Activated naive CD8-positive, alpha-beta T cell treated with anti-CD3 and anti-CD28 coated beads, Interleukin-2, amount 10 ng/mL, durations not matched to agents 7 days and 5 days (primary cell): Measurements from ENCODE around the gene ALKBH6. TPM values are rescaled to one million over a fixed set of nuclear protein-coding genes. Genes with fewer than 3 reads are reported as not detected.

Experiments used
- ATAC-seq: fragments of 150-1000 bp; cut with Tn5 transposase; one replicate; pipeline ENCODE4 v1.10.0; 2021; ENCODE audit warnings: low read depth, moderate library complexity
- POLR2A ChIA-PET: fragments of 350-600 bp; sonication (Branson Sonifier 250); formaldehyde crosslinking; loops from one replicate; lab custom pipeline; 2021; ENCODE audit warnings: antibody characterized with exemption; lab: Charles Lee
- DNase-seq: peaks from one replicate; pipeline ENCODE4 v3.0.0; 2021
- H3K27ac Mint-ChIP-seq: one replicate; pipeline ENCODE4 v1.8.0; 2022; ENCODE audit warnings: mild to moderate bottlenecking, mixed read lengths
- H3K27me3 Mint-ChIP-seq: one replicate; pipeline ENCODE4 v1.8.0; 2022; ENCODE audit warnings: mild to moderate bottlenecking, moderate library complexity, mixed read lengths
- H3K36me3 Mint-ChIP-seq: one replicate; pipeline ENCODE4 v1.8.0; 2021; ENCODE audit warnings: mild to moderate bottlenecking, mixed read lengths
- H3K4me1 Mint-ChIP-seq: one replicate; pipeline ENCODE4 v1.8.0; 2021; ENCODE audit warnings: mixed read lengths
- H3K4me3 Mint-ChIP-seq: one replicate; pipeline ENCODE4 v1.8.0; 2022; ENCODE audit warnings: mild to moderate bottlenecking, moderate library complexity, mixed read lengths
- H3K9me3 Mint-ChIP-seq: one replicate; pipeline ENCODE4 v1.8.0; 2021; ENCODE audit warnings: mixed read lengths
- total RNA-seq, 2 experiments: library from RNA; stranded (reverse); gene quantifications; one replicate each; pipeline ENCODE4 v1.2.3, GENCODE V29; 2021

The ALKBH6 gene
- total RNA-seq, 2 experiments from 2014 or later = 56.4 to 61.1 TPM

DNA sequence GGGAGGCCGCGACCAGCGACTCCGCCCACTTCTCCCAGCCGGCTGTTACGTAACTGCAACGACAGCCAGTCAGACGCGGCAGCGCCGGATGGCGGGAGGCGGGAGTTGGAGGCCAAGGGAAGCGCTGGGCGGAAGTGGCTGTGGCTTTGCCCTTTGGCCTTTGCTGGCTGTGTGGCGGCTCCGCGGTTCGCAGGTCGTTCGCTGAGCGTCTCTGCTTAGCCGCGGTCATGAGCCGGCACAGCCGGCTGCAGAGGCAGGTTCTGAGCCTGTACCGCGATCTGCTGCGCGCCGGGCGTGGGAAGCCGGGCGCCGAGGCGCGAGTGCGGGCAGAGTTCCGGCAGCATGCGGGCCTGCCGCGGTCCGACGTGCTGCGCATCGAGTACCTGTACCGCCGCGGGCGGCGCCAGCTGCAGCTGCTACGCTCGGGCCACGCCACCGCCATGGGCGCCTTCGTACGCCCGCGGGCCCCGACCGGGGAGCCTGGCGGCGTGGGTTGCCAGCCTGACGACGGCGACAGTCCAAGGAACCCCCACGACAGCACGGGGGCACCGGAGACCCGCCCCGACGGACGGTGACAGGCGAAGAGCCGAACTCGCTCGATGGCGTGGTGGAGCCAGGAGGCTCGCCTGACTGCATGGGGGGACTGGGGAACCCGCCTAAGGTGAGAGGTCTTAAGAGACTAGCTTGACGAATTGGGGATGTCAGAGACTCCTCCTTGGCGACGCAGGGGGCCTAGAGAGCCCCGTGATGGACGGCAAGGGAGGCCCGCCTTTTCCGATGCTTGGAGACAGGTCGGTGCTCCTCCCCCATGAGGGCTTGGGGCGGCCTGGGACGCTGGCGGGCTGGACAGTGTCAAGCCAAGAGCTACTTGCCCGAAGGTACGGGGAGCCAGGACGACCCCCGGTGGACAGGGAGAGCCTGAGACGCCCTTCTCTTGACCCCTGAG is 18.7 kb downstream of the ALKBH6 start, which contains the start of gene SDHAF1:
Gene SDHAF1, plus strand, starts transcription at position 141 of the 946 bp plus-strand sequence. Its CDS starts 87 bp downstream, at position 228.
- Mint-ChIP-seq H3K27me3 (no peaks in the 10 kb centered on the region), H3K36me3 (peaks cover 12% of the 10 kb centered on the region), H3K4me1 (peaks cover 24% of the 10 kb centered on the region), H3K9me3 (no peaks in the 10 kb centered on the region), H3K4me3 (peak within 1 kb of the TSS; percentile 94), H3K27ac (peak within 1 kb of the TSS; percentile 95)
- peak; percentile 84 for ATAC-seq
- POLR2A ChIA-PET = interaction anchor here (0.5 to 3.2 kb wide), 7 partner anchors 14 to 135 kb away, joined by 3 to 15 read pairs (median 4); partner anchors contain the start of genes ALKBH6, POLR2I, SYNE4 and THAP8
- DNase-seq = peak; percentile 92

- Mint-ChIP-seq H3K4me1 (peaks cover 20% of the 10 kb centered on the region), H3K9me3 (no peaks in the 10 kb centered on the region), H3K27me3 (peaks cover 2% of the 10 kb centered on the region), H3K27ac (peak overlapping the region; percentile 12), H3K4me3 (peak overlapping the region; percentile 72), H3K36me3 (peaks cover 10% of the 10 kb centered on the region)
- POLR2A ChIA-PET = interaction anchor here (1.1 to 3.2 kb wide), 3 partner anchors 20 to 60 kb away, joined by 5 to 15 read pairs (median 6); partner anchors contain the start of genes ALKBH6, THAP8 and WDR62
- DNase-seq = peak; percentile 48
- no peak for ATAC-seq
Observed at GRCh38 chr19:35993923-35994598, 20.0 kb downstream of the ALKBH6 start.

DNA sequence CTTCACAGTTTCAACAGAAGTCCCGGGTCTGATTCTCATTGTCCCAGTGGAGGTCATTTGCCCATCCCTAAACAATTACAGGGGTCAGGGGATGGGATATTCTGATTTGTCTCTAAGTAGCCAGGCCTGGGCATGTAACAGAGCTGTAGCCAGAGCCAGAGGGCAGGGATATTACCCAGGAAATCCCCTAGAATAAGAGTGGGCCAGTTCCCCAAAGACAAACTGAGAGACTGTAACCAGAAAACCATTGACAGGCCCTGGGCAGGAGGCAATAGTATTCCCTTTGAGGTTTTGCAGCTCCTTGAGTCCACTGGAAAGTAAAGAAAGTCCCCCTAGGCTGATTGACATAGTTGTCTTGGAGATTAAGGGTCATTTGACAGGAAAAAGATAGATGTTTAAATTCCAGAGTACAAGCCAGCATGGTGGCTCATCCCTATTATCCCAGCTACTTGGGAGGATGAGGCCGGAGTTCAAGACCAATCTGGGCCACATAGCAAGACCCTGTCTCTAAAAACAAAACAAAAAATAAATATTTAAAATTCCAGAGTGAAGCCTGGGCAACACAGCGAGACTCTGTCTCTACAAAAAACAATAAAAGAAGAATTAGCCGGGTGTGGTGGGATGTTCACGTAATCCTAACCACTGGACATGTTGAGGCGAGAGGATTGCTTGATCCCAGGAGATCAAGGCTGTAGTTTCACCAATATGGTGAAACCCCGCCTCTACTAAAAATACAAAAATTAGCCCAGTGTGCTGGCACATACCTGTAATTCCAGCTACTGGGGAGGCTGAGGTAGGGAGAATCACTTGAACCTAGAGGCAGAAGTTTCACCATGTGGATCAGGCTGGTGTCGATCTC is 20.9 kb downstream of the ALKBH6 start:
- H3K4me3 Mint-ChIP-seq = no peak overlapping the region
- H3K4me1 Mint-ChIP-seq = peaks cover 20% of the 10 kb centered on the region
- H3K9me3 Mint-ChIP-seq = no peaks in the 10 kb centered on the region
- no peak for DNase-seq
- H3K27ac Mint-ChIP-seq = no peak overlapping the region
- H3K27me3 Mint-ChIP-seq = peaks cover 10% of the 10 kb centered on the region
- H3K36me3 Mint-ChIP-seq = peaks cover 10% of the 10 kb centered on the region
- POLR2A ChIA-PET = interaction anchor here (1.3 to 3.2 kb wide), 2 partner anchors 21 to 61 kb away, joined by 5 to 15 read pairs; partner anchors contain the start of genes ALKBH6, THAP8 and WDR62
- no peak for ATAC-seq

- Mint-ChIP-seq H3K36me3 (peaks cover 5% of the 10 kb centered on the region), H3K27me3 (peaks cover 20% of the 10 kb centered on the region), H3K4me3 (no peak overlapping the region), H3K9me3 (no peaks in the 10 kb centered on the region), H3K27ac (no peak overlapping the region), H3K4me1 (peaks cover 16% of the 10 kb centered on the region)
- ATAC-seq = no peak
- POLR2A ChIA-PET = interaction anchor here (0.6 kb wide), 1 partner anchor 43 kb away, joined by 3 read pairs; no protein-coding TSS in a partner anchor
- DNase-seq = no peak
Observed at GRCh38 chr19:35991731-35992450, 22.1 kb downstream of the ALKBH6 start.

DNA sequence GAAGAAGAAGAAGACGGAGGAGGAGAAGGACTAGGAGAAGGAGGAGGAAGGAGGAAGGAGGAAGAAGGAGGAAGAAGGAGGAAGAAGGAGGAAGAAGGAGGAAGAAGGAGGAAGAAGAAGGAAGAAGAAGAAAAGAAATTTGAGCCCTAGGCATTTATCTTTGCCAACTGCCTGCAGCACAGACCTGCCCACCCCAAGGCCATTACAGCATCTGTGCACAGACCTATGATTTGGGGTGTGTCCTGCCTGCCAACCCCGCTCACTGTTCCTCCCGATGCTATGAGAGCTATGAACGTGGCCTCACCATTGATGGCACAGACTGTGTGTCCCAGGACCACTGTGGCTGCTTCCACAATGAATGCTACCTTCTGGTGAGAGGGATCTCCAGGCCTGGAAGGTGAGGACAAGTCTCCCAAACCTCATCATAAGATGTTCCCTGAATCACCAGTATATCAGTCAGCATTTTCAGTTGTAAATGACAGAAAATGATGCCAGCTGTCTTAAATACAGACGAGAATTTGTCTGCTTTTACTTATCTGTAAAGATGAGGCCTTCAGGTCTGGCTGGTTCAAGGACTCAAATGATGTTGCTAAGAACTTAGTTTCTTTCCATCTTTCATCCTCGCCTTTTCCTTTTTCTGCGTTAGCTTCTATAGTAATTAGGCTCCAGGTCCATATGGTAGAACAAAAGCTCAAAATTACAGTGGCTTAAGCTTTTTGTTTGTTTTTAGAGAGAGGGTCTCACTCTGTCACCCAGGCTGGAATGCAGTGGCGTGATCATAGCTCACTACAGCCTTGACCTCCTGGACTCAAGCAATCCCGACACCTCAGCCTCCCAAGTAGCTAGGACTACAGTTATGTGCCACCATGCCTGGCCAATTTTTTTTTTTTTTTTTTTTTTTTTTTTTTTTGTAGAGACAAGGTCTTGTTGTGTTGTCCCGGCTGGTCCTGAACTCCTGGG is 23.0 kb downstream of the ALKBH6 start:
- peaks cover 2% of the 10 kb centered on the region for H3K36me3 Mint-ChIP-seq
- H3K27me3 Mint-ChIP-seq = peaks cover 27% of the 10 kb centered on the region
- ATAC-seq (no peak), DNase-seq (no peak)
- H3K9me3 Mint-ChIP-seq = no peaks in the 10 kb centered on the region
- H3K4me3 Mint-ChIP-seq = no peak overlapping the region
- no peak overlapping the region for H3K27ac Mint-ChIP-seq
- POLR2A ChIA-PET = interaction anchor here (0.6 kb wide), 1 partner anchor 42 kb away, joined by 3 read pairs; no protein-coding TSS in a partner anchor
- H3K4me1 Mint-ChIP-seq = peaks cover 10% of the 10 kb centered on the region

DNA sequence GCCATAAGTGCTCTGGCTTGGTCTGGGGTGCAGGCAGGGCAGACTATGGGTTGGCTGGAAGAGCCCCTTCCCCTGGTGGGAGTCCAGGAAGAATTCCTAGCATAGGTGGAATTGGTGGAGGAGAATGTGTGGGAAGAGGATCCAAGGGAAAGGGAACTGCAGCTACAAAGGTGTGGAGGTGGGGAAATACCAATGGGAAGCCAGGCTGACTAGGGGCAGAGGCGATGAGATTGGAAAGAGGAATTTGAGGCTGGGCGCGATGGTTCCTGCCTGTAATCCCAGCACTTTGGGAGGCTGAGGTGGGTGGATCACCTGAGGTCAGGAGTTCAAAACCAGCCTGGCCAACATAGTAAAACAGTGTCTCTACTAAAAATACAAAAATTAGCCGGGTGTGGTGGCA is 23.9 kb downstream of the ALKBH6 start:
- H3K9me3 Mint-ChIP-seq = no peaks in the 10 kb centered on the region
- H3K27me3 Mint-ChIP-seq = peaks cover 35% of the 10 kb centered on the region
- no peak overlapping the region for H3K4me3 Mint-ChIP-seq
- ATAC-seq (no peak), DNase-seq (no peak)
- H3K36me3 Mint-ChIP-seq = peaks cover 2% of the 10 kb centered on the region
- POLR2A ChIA-PET = no interaction called here
- H3K4me1 Mint-ChIP-seq = peaks cover 5% of the 10 kb centered on the region
- no peak overlapping the region for H3K27ac Mint-ChIP-seq

DNA sequence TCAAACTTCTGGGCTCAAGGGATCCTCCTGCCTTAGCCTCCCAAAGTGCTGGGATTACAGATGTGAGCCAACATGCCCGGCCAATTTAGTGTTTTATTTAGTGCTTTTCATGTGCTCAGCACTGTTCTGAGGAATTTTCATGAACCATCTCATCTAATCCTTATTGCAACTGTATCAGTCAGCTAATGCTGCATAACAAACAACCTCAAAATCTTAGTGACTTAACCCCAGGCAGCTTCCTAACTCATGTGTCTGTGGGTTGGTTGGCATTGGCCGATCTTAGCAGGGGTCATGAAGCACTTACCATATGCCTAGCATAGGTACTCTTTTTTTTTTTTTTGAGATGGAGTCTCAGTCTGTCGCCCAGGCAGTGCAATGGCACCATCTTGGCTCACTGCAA is 25.2 kb downstream of the ALKBH6 start:
- Mint-ChIP-seq H3K4me1 (peaks cover 3% of the 10 kb centered on the region), H3K27me3 (peaks cover 41% of the 10 kb centered on the region), H3K36me3 (no peaks in the 10 kb centered on the region), H3K27ac (no peak overlapping the region), H3K9me3 (no peaks in the 10 kb centered on the region), H3K4me3 (no peak overlapping the region)
- ATAC-seq = no peak
- DNase-seq = no peak
- POLR2A ChIA-PET = interaction anchor here (0.6 kb wide), 1 partner anchor 30 kb away, joined by 4 read pairs; no protein-coding TSS in a partner anchor

GRCh38 chr19:35987571-35987896 is 26.5 kb downstream of the ALKBH6 start:
- no peak overlapping the region for H3K4me3 Mint-ChIP-seq
- ATAC-seq = no peak
- peaks cover 41% of the 10 kb centered on the region for H3K27me3 Mint-ChIP-seq
- no peak for DNase-seq
- POLR2A ChIA-PET = no interaction called here
- no peaks in the 10 kb centered on the region for H3K36me3 Mint-ChIP-seq
- H3K27ac Mint-ChIP-seq = no peak overlapping the region
- H3K4me1 Mint-ChIP-seq = peaks cover 3% of the 10 kb centered on the region
- H3K9me3 Mint-ChIP-seq = no peaks in the 10 kb centered on the region

DNA sequence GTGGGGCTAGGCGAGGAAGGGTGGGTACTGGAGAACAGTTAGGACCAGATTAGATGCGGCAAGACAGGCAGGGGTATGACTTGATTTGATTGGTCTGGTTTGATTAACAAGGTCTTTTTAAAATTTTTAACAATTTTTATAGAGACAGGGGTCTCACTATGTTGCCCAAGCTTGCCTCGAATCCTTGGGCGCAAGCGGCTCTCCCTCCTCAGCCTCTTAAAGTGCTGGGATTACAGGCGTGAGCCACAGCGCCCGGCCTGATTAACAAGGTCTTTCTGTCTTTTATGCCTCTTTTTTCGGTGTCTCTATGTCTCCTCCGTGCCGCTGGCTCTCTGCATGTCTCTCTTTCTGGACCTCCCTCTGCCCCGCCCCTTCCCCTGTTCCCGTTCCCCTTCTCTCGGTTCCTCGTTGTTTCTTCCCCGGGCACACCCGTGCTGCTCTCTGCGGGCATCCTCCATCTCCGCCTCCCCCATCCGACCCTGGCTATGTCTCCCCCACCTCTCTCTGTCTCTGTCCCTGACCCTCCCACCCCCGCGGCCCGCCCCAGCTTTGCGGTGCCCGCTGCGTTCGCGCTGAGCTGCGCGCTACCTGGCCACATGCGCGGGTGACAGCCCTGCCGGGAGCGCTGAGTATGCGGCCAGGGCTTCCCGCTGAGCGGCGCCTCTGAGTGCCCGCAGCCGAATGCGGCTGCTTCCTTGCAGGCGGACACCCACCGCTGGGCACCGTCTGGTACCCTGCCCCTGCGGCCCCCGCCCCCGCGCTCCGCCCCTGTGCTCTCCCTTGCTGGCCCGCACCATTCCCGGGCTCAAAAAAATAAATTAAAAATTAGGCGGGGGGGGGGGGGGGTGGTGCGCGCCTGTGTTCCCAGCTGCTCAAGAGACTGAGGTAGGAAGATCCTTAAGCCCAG is 27.1 kb downstream of the ALKBH6 start:
- H3K9me3 Mint-ChIP-seq = no peaks in the 10 kb centered on the region
- peak overlapping the region; percentile 78 for H3K4me3 Mint-ChIP-seq
- DNase-seq (no peak), ATAC-seq (peak; percentile 58)
- H3K4me1 Mint-ChIP-seq = peaks cover 3% of the 10 kb centered on the region
- H3K27me3 Mint-ChIP-seq = peaks cover 45% of the 10 kb centered on the region
- H3K27ac Mint-ChIP-seq = no peak overlapping the region
- POLR2A ChIA-PET = no interaction called here
- H3K36me3 Mint-ChIP-seq = no peaks in the 10 kb centered on the region

DNA sequence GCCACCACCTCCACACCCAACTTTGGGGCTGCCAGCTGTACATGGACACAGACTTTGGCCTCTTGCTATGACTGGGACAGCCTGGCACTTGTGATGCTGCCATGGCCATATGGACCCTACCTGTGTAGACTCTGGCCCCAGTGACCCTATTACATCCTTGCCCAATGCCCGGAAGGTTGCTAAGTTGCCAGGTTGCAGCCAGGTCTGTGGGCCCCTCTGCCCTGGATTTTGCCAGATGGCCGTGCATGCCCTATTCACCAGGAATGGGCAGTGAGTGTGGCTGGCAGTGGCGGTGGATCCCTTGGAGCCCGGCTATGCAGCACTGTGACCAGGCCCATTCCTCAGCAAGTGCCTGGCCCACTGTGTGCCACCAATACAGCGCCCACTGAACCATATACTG is 27.9 kb downstream of the ALKBH6 start:
- Mint-ChIP-seq H3K9me3 (no peaks in the 10 kb centered on the region), H3K36me3 (no peaks in the 10 kb centered on the region), H3K4me3 (no peak overlapping the region), H3K4me1 (peaks cover 3% of the 10 kb centered on the region), H3K27ac (no peak overlapping the region), H3K27me3 (peaks cover 45% of the 10 kb centered on the region)
- DNase-seq (no peak), ATAC-seq (no peak)
- POLR2A ChIA-PET = no interaction called here

GRCh38 chr19:35983177-35983576 is 30.8 kb downstream of the ALKBH6 start:
- POLR2A ChIA-PET = no interaction called here

More at GRCh38 chr19:35983177-35983576, 30.8 kb downstream of the ALKBH6 start:
- no peak for ATAC-seq
- H3K27me3 Mint-ChIP-seq = peaks cover 35% of the 10 kb centered on the region
- no peaks in the 10 kb centered on the region for H3K9me3 Mint-ChIP-seq
- DNase-seq = no peak
- no peak overlapping the region for H3K27ac Mint-ChIP-seq
- peaks cover 3% of the 10 kb centered on the region for H3K4me1 Mint-ChIP-seq
- H3K4me3 Mint-ChIP-seq = no peak overlapping the region
- H3K36me3 Mint-ChIP-seq = no peaks in the 10 kb centered on the region
